HG03103 (cell line): ENCODE results near the gene FKBP9.
A peak's percentile ranks its signal among the peaks of the same experiment; 100 is the strongest.
"Not testable (repeated sequence)": the region's sequence is repeated elsewhere in the genome, so short reads cannot be mapped to it uniquely, and the experiment has no call there.

Source experiments
- ATAC-seq: cut with Tn5 transposase; IDR thresholded peaks from one replicate; pipeline ENCODE4 v1.9.1; 2021; ENCODE audit warnings: low read depth; ENCODE audit not compliant: unreplicated experiment

Gene FKBP9

GRCh38 chr7:32957326-32958045 is at the start of gene FKBP9:
Gene FKBP9 (plus strand): TSS chr7:32957440. CDS start chr7:32957574, 134 bp downstream.
- ATAC-seq = peak; percentile 73

GRCh38 chr7:32910195-32910594 is 47.0 kb upstream of the FKBP9 start:
- no peak for ATAC-seq

GRCh38 chr7:32914184-32914583 is 43.1 kb upstream of the FKBP9 start:
- ATAC-seq = no peak

GRCh38 chr7:32915041-32915536 is 42.2 kb upstream of the FKBP9 start:
- no peak for ATAC-seq

GRCh38 chr7:32916006-32916405 is 41.2 kb upstream of the FKBP9 start:
- ATAC-seq = no peak

GRCh38 chr7:32916994-32917393 is 40.2 kb upstream of the FKBP9 start:
- not testable (repeated sequence) for ATAC-seq

- ATAC-seq = no peak
These were observed 35.3 kb upstream of the FKBP9 start for GRCh38 chr7:32921896-32922295.

- ATAC-seq = no peak
These were observed 28.4 kb upstream of the FKBP9 start for GRCh38 chr7:32928785-32929298.

- ATAC-seq = no peak
These were observed 27.7 kb upstream of the FKBP9 start for GRCh38 chr7:32929430-32930143.

- no peak for ATAC-seq
These were observed 26.9 kb upstream of the FKBP9 start for GRCh38 chr7:32930378-32930777.

- no peak for ATAC-seq
These were observed 21.7 kb upstream of the FKBP9 start for GRCh38 chr7:32935558-32935957.

GRCh38 chr7:32936689-32937088 is 20.6 kb upstream of the FKBP9 start:
- ATAC-seq = no peak

- no peak for ATAC-seq
These were observed 19.7 kb upstream of the FKBP9 start for GRCh38 chr7:32937344-32938174.

GRCh38 chr7:32941181-32941580 is 16.1 kb upstream of the FKBP9 start:
- ATAC-seq = no peak

- ATAC-seq = peak; percentile 1
These were observed 15.4 kb upstream of the FKBP9 start for GRCh38 chr7:32941681-32942414.

- peak; percentile 69 for ATAC-seq
These were observed 14.6 kb upstream of the FKBP9 start for GRCh38 chr7:32942415-32943251.

- peak; percentile 9 for ATAC-seq
These were observed 13.8 kb upstream of the FKBP9 start for GRCh38 chr7:32943252-32944030.

- ATAC-seq = no peak
These were observed 9.7 kb upstream of the FKBP9 start for GRCh38 chr7:32947420-32947983.
